Endodermal cell (in vitro differentiated cells): ENCODE results near the gene POU2AF2. TPM values are rescaled to one million over a fixed set of nuclear protein-coding genes. Genes with fewer than 3 reads are reported as not detected.

Source experiments
- DNase-seq: peaks from one replicate; pipeline ENCODE4 v3.0.0-alpha.2; 2017
- H3K27ac ChIP-seq: 2 replicates; pipeline ENCODE4 v1.5.1; 2013; ENCODE audit warnings: mild to moderate bottlenecking, low read depth, low read length, moderate library complexity
- H3K27me3 ChIP-seq: 2 replicates; pipeline ENCODE4 v1.6.1; 2013; ENCODE audit warnings: mild to moderate bottlenecking, low read length, moderate library complexity; ENCODE audit not compliant: insufficient read depth, control insufficient read depth, poor library complexity, severe bottlenecking
- H3K36me3 ChIP-seq: 2 replicates; pipeline ENCODE4 v1.7.0; 2013; ENCODE audit warnings: mild to moderate bottlenecking, low read length, moderate library complexity; ENCODE audit not compliant: control insufficient read depth, insufficient read depth
- H3K4me1 ChIP-seq: one replicate; pipeline ENCODE4 v1.7.0; 2013; ENCODE audit warnings: low read length; ENCODE audit not compliant: control insufficient read depth, insufficient read depth
- H3K4me3 ChIP-seq: 2 replicates; pipeline ENCODE4 v1.5.1; 2013; ENCODE audit warnings: mild to moderate bottlenecking, low read length, moderate library complexity
- H3K9ac ChIP-seq: 2 replicates; pipeline ENCODE4 v1.6.1; 2013; ENCODE audit warnings: mild to moderate bottlenecking, low read length, moderate library complexity; ENCODE audit not compliant: poor library complexity, severe bottlenecking; ENCODE audit errors: extremely low read depth
- H3K9me3 ChIP-seq: 2 replicates; pipeline ENCODE4 v1.6.1; 2013; ENCODE audit warnings: mild to moderate bottlenecking, low read length, moderate library complexity; ENCODE audit not compliant: control insufficient read depth
- H3K27ac Mint-ChIP-seq: 2 replicates; pipeline ENCODE4 v1.8.0; 2020; ENCODE audit warnings: mixed read lengths
- H3K27me3 Mint-ChIP-seq: 2 replicates; pipeline ENCODE4 v1.8.0; 2021; ENCODE audit warnings: mild to moderate bottlenecking, mixed read lengths; ENCODE audit not compliant: insufficient read depth
- H3K36me3 Mint-ChIP-seq: 2 replicates; pipeline ENCODE4 v1.8.0; 2020; ENCODE audit warnings: low read depth, mixed read lengths
- H3K4me1 Mint-ChIP-seq: 2 replicates; pipeline ENCODE4 v1.8.0; 2020; ENCODE audit warnings: mixed read lengths
- H3K4me3 Mint-ChIP-seq: 2 replicates; pipeline ENCODE4 v1.8.0; 2020; ENCODE audit warnings: mild to moderate bottlenecking, moderate library complexity, mixed read lengths
- H3K9me3 Mint-ChIP-seq: 2 replicates; pipeline ENCODE4 v1.8.0; 2020; ENCODE audit warnings: mild to moderate bottlenecking, mixed read lengths
- WGBS, 2 experiments: methylation state at CpG; one replicate each; pipeline versions ENCODE4 v1.1.5 to v1.1.7; 2013; ENCODE audit warnings: missing lambda C conversion rate in 2 of 2, mixed read lengths in 1 of 2; ENCODE audit not compliant: insufficient coverage in 1 of 2, insufficient read length in 1 of 2; 5-methylcytosine and 5-hydroxymethylcytosine counted together
- total RNA-seq, 2 donors: library from RNA; stranded (reverse); fragmentation: NEBNext Ultra II Directional in 1 of 2; extraction: Animal tissue kit (Norgen Biotek cat#: 25700) in 1 of 2; gene quantifications; 2 replicates in 1 of 2; 3 replicates in 1 of 2; pipeline ENCODE4 v1.2.1, GENCODE V29; 2021
- TF ChIP-seq, protein P1 (sequence below): fragments of 200-600 bp; sonication (generic); conservative IDR thresholded peaks from 2 replicates; pipeline ENCODE4 v1.5.0; 2021; ENCODE audit warnings: antibody characterized with exemption, mild to moderate bottlenecking

POU2AF2 gene
- total RNA-seq, 2 donors from 2014 or later, result not detected

DNA sequence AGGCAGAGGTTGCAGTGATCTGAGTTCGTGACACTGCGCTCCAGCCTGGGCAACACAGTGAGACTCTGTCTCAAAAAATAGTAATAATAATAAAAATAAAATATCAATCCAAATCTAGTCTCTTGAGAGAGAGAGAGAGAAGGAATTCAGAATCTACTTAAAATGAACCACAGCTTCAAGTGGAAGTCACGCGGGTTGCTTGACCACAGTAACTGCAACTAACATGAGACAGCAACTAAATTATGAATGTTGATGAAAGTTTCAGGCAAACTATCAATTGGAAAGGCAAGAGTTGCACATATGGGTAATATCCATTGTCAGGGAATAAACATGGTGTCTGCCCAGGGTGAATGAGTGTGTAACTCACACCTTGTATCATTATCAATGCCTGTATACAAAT lies 12.5 kb downstream of the POU2AF2 start:
- H3K4me3 ChIP-seq, result no peak overlapping the region
- H3K27me3 Mint-ChIP-seq, result no peaks in the 10 kb centered on the region
- H3K27me3 ChIP-seq, result no peaks in the 10 kb centered on the region
- H3K9ac ChIP-seq, result no peak overlapping the region
- H3K4me1 Mint-ChIP-seq, result peaks cover 3% of the 10 kb centered on the region
- DNase-seq, result no peak
- H3K36me3 ChIP-seq, result no peaks in the 10 kb centered on the region
- no peak overlapping the region for H3K4me3 Mint-ChIP-seq
- H3K9me3 Mint-ChIP-seq, result no peaks in the 10 kb centered on the region
- no peak overlapping the region for H3K27ac ChIP-seq
- no peaks in the 10 kb centered on the region for H3K36me3 Mint-ChIP-seq
- 96 to 100% methylated on average over 2 of the region's 4 CpGs for WGBS, 2 experiments
- TF ChIP-seq, protein P1, sequence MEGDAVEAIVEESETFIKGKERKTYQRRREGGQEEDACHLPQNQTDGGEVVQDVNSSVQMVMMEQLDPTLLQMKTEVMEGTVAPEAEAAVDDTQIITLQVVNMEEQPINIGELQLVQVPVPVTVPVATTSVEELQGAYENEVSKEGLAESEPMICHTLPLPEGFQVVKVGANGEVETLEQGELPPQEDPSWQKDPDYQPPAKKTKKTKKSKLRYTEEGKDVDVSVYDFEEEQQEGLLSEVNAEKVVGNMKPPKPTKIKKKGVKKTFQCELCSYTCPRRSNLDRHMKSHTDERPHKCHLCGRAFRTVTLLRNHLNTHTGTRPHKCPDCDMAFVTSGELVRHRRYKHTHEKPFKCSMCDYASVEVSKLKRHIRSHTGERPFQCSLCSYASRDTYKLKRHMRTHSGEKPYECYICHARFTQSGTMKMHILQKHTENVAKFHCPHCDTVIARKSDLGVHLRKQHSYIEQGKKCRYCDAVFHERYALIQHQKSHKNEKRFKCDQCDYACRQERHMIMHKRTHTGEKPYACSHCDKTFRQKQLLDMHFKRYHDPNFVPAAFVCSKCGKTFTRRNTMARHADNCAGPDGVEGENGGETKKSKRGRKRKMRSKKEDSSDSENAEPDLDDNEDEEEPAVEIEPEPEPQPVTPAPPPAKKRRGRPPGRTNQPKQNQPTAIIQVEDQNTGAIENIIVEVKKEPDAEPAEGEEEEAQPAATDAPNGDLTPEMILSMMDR, result no peak
- no peak overlapping the region for H3K27ac Mint-ChIP-seq
- no peaks in the 10 kb centered on the region for H3K9me3 ChIP-seq
- H3K4me1 ChIP-seq, result no peaks in the 10 kb centered on the region

DNA sequence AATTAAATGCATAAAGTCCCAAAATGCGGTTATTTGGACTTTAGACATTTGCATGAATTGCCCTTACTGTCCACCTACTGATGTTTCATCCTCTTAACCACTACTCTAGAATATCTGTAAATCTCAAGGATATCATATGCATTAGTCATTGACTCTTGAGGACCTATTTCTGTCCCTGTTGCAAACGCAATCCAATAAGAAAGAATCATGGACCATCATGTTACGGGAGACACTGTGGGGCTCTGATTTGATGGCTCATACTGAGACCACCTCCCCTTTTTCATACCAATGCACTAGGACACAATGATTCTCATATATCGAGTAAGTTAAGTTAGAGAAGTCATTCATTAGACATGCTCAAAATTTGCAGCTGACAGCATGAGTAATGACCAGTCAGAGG lies 14.4 kb downstream of the POU2AF2 start:
- H3K4me1 ChIP-seq, result no peaks in the 10 kb centered on the region
- no peaks in the 10 kb centered on the region for H3K36me3 ChIP-seq
- Mint-ChIP-seq H3K27me3 (peaks cover 5% of the 10 kb centered on the region), H3K4me1 (peaks cover 3% of the 10 kb centered on the region), H3K9me3 (no peaks in the 10 kb centered on the region), H3K4me3 (no peak overlapping the region), H3K36me3 (no peaks in the 10 kb centered on the region), H3K27ac (no peak overlapping the region)
- no peaks in the 10 kb centered on the region for H3K9me3 ChIP-seq
- H3K9ac ChIP-seq, result no peak overlapping the region
- DNase-seq, result no peak
- no peak overlapping the region for H3K27ac ChIP-seq
- TF ChIP-seq, protein P1, result no peak
- H3K4me3 ChIP-seq, result no peak overlapping the region
- no peaks in the 10 kb centered on the region for H3K27me3 ChIP-seq
- WGBS, 2 experiments, result 91 to 94% methylated on average over 3 to 4 of the region's 4 CpGs

DNA sequence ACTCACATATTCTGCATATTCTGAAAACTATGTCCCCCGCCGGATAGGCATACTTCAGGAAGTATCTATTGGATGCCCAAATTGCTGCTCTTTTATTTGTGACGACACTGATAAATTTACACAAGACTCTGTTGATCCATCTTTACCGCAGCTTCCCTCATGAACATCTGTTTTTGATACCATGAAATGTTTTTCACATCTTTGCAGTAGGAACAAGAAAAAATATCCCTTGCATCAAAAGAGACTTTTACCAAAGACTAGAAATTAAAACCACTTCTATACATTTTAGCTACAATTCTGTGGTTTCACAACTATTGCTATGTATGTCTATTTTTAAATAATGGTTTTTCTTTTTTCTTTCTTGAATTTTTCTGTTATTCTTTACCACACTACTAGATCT lies 15.3 kb downstream of the POU2AF2 start:
- H3K36me3 ChIP-seq, result no peaks in the 10 kb centered on the region
- Mint-ChIP-seq H3K9me3 (no peaks in the 10 kb centered on the region), H3K4me1 (peaks cover 3% of the 10 kb centered on the region), H3K27ac (no peak overlapping the region), H3K4me3 (no peak overlapping the region), H3K36me3 (no peaks in the 10 kb centered on the region), H3K27me3 (peaks cover 5% of the 10 kb centered on the region)
- TF ChIP-seq, protein P1, result no peak
- no peaks in the 10 kb centered on the region for H3K27me3 ChIP-seq
- H3K4me1 ChIP-seq, result no peaks in the 10 kb centered on the region
- H3K4me3 ChIP-seq, result no peak overlapping the region
- H3K27ac ChIP-seq, result no peak overlapping the region
- no peaks in the 10 kb centered on the region for H3K9me3 ChIP-seq
- 90 to 92% methylated on average over 4 of the region's 4 CpGs for WGBS, 2 experiments
- no peak overlapping the region for H3K9ac ChIP-seq
- no peak for DNase-seq
